GM12878 (cell line): Measurements from ENCODE around the gene TAF1L.
"Not testable (repeated sequence)": the region's sequence is repeated elsewhere in the genome, so short reads cannot be mapped to it uniquely, and the experiment has no call there.

Source experiments
- BCL11A ChIP-seq: IDR thresholded peaks from 2 replicates; pipeline ENCODE4 v1.6.1; 2011; ENCODE audit warnings: low read depth, low read length
- EP300 ChIP-seq, 2 experiments: fragments of 150-350 bp in 1 of 2; IDR thresholded peaks; 2 replicates each; pipeline ENCODE4 v1.6.1; 2011 to 2012; ENCODE audit warnings: low read depth in 2 of 2, low read length in 2 of 2, borderline replicate concordance in 1 of 2, improper control_type of control experiment in 1 of 2, inconsistent platforms in 1 of 2; ENCODE audit not compliant: control insufficient read depth in 1 of 2
- PBX3 ChIP-seq: IDR thresholded peaks from 2 replicates; pipeline ENCODE4 v1.6.1; 2011; ENCODE audit warnings: mild to moderate bottlenecking, low read depth, low read length, moderate library complexity; ENCODE audit not compliant: insufficient replicate concordance
- RELA ChIP-seq: fragments of 450-650 bp; IDR thresholded peaks from 2 replicates; pipeline ENCODE4 v1.8.0; 2014; ENCODE audit warnings: borderline replicate concordance; ENCODE audit not compliant: partially characterized antibody
- SMC3 ChIP-seq: IDR thresholded peaks from 2 replicates; pipeline ENCODE4 v1.6.1; 2011; ENCODE audit warnings: low read length, improper control_type of control experiment, borderline replicate concordance
- ZBTB33 ChIP-seq: fragments of 450-650 bp; IDR thresholded peaks from 2 replicates; pipeline ENCODE4 v1.6.1; 2017; ENCODE audit warnings: mild to moderate bottlenecking
- TF ChIP-seq, protein P1 (sequence below), 3 experiments: IDR thresholded peaks in 2 of 3; conservative IDR thresholded peaks in 1 of 3; 2 replicates each; pipeline ENCODE4 v1.5.1; 2011; ENCODE audit warnings: low read depth in 3 of 3, low read length in 3 of 3, mild to moderate bottlenecking in 3 of 3, control low read depth in 2 of 3, moderate library complexity in 2 of 3, inconsistent platforms in 1 of 3, mixed read lengths in 1 of 3; ENCODE audit not compliant: control insufficient read depth in 2 of 3, insufficient read depth in 1 of 3; ENCODE audit errors: extremely low read depth in 1 of 3
- TF ChIP-seq, protein P2 (sequence below): fragments of 450-650 bp; IDR thresholded peaks from 2 replicates; pipeline ENCODE4 v1.6.1; 2016; ENCODE audit warnings: mild to moderate bottlenecking

DNA sequence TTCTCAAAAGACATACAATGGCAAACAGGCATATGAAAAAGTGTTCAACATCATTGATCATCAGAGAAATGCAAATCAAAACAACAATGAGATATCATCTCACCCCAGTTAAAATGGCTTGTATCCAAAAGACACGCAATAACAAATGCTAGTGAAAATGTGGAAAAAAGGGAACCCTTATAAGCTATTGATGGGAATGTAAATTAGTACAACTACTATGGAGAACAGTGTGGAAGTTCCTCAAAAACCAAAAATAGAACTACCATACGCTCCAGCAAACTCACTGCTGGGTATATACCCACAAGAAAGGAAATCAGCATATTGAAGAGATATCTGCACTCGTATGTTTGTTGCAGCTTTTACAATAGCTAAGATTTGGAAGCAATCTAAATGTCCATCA lies 36.4 kb downstream of the TAF1L start:
- TF ChIP-seq PBX3; EP300 (IDR thresholded peaks at IDR 0.05; ENCODE audit: borderline replicate concordance in 1 of 2, control insufficient read depth in 1 of 2, low read depth in 2 of 2, low read length in 2 of 2); SMC3; BCL11A; RELA; ZBTB33: not testable (repeated sequence)
- TF ChIP-seq, protein P1, sequence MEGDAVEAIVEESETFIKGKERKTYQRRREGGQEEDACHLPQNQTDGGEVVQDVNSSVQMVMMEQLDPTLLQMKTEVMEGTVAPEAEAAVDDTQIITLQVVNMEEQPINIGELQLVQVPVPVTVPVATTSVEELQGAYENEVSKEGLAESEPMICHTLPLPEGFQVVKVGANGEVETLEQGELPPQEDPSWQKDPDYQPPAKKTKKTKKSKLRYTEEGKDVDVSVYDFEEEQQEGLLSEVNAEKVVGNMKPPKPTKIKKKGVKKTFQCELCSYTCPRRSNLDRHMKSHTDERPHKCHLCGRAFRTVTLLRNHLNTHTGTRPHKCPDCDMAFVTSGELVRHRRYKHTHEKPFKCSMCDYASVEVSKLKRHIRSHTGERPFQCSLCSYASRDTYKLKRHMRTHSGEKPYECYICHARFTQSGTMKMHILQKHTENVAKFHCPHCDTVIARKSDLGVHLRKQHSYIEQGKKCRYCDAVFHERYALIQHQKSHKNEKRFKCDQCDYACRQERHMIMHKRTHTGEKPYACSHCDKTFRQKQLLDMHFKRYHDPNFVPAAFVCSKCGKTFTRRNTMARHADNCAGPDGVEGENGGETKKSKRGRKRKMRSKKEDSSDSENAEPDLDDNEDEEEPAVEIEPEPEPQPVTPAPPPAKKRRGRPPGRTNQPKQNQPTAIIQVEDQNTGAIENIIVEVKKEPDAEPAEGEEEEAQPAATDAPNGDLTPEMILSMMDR (IDR thresholded peaks at IDR 0.05 in 2 of 3, conservative IDR thresholded peaks at IDR 0.05 in 1 of 3; ENCODE audit: control insufficient read depth in 2 of 3, extremely low read depth in 1 of 3, insufficient read depth in 1 of 3, low read depth in 3 of 3, low read length in 3 of 3): not testable (repeated sequence)
- TF ChIP-seq, protein P2, sequence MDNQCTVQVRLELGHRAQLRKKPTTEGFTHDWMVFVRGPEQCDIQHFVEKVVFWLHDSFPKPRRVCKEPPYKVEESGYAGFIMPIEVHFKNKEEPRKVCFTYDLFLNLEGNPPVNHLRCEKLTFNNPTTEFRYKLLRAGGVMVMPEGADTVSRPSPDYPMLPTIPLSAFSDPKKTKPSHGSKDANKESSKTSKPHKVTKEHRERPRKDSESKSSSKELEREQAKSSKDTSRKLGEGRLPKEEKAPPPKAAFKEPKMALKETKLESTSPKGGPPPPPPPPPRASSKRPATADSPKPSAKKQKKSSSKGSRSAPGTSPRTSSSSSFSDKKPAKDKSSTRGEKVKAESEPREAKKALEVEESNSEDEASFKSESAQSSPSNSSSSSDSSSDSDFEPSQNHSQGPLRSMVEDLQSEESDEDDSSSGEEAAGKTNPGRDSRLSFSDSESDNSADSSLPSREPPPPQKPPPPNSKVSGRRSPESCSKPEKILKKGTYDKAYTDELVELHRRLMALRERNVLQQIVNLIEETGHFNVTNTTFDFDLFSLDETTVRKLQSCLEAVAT: not testable (repeated sequence)
